ENCODE measurements around the gene CCR1. TPM values are rescaled to one million over a fixed set of nuclear protein-coding genes. Genes with fewer than 3 reads are reported as not detected.

CCR1 gene
- 10 to 100 TPM in 1 of 4 donors, 1 to 10 TPM in 3; 4.0 to 25.2 (median 8.6) TPM for total RNA-seq

- Histone ChIP-seq H3K4me3 (peak within 1 kb of the TSS in 3 of 4 donors; percentile 6 to 41 (median 22)), H3K4me1 (peaks cover 0 to 18% (median 3%) of the 10 kb centered on the region in 4 donors), H3K27ac (peak within 1 kb of the TSS in 3 of 4 donors; percentile 26 to 68 (median 44)), H3K9me3 (no peaks in the 10 kb centered on the region), H3K36me3 (peaks cover 0 to under 1% (median 0%) of the 10 kb centered on the region in 3 donors), H3K27me3 (no peaks in the 10 kb centered on the region)
- TF ChIP-seq, protein P1, sequence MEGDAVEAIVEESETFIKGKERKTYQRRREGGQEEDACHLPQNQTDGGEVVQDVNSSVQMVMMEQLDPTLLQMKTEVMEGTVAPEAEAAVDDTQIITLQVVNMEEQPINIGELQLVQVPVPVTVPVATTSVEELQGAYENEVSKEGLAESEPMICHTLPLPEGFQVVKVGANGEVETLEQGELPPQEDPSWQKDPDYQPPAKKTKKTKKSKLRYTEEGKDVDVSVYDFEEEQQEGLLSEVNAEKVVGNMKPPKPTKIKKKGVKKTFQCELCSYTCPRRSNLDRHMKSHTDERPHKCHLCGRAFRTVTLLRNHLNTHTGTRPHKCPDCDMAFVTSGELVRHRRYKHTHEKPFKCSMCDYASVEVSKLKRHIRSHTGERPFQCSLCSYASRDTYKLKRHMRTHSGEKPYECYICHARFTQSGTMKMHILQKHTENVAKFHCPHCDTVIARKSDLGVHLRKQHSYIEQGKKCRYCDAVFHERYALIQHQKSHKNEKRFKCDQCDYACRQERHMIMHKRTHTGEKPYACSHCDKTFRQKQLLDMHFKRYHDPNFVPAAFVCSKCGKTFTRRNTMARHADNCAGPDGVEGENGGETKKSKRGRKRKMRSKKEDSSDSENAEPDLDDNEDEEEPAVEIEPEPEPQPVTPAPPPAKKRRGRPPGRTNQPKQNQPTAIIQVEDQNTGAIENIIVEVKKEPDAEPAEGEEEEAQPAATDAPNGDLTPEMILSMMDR (IDR thresholded peaks at IDR 0.05), result peak in 4 of 5 experiments; percentile 40 to 62 (median 46)
- TF ChIP-seq POLR2A (IDR thresholded peaks at IDR 0.05), result no peak
- peak in 1 of 2 donors; percentile 50 for TF ChIP-seq EP300 (IDR thresholded peaks at IDR 0.05)
- 11 to 17% methylated on average over 3 of the region's 3 CpGs for WGBS, 2 donors
- DNase-seq (ENCODE audit: low spot score in 2 of 2), result peak; percentile 30 to 56
Measured at GRCh38 chr3:46208167-46208704, at the start of gene CCR1. CCR1 (minus strand) TSS chr3:46208313; CDS start chr3:46204313, 4,000 bp downstream.

GRCh38 chr3:46252980-46253379, 44.9 kb upstream of the CCR1 start:
- no peaks in the 10 kb centered on the region for H3K4me1 ChIP-seq
- no peaks in the 10 kb centered on the region for H3K36me3 ChIP-seq
- no peak for DNase-seq (ENCODE audit: low spot score in 2 of 2)
- no peak for TF ChIP-seq POLR2A (IDR thresholded peaks at IDR 0.05)
- TF ChIP-seq, protein P1 (IDR thresholded peaks at IDR 0.05), result no peak
- no peak for TF ChIP-seq EP300 (IDR thresholded peaks at IDR 0.05)
- no peaks in the 10 kb centered on the region for H3K9me3 ChIP-seq
- H3K4me3 ChIP-seq, result no peak overlapping the region
- 60 to 82% methylated on average over 1 of the region's 1 CpG for WGBS, 2 donors
- no peaks in the 10 kb centered on the region for H3K27me3 ChIP-seq
- no peak overlapping the region for H3K27ac ChIP-seq

DNA sequence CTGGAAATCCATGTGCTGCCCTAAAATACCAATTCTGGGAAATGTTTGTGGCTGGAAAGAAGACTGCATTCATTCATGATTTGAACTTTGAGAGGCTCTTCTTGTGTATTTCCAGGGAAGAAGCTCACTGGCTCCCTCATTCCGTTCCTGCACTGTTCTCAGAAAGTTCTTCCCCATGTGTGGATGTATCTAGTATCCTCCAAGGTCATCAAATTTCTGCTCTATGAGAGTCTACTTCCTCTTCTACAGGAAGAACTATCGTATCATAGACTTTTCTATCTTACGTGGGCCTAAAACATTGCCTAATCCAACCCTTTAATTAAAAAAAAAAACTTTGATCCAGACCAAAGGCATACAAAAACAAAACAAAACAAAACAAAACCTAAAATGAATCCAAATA, 37.0 kb upstream of the CCR1 start:
- DNase-seq (ENCODE audit: low spot score in 2 of 2), result no peak
- WGBS, 2 donors, result 67 to 70% methylated on average over 3 of the region's 3 CpGs
- no peaks in the 10 kb centered on the region for H3K27me3 ChIP-seq
- H3K9me3 ChIP-seq, result no peaks in the 10 kb centered on the region
- TF ChIP-seq POLR2A (IDR thresholded peaks at IDR 0.05) (no peak), EP300 (IDR thresholded peaks at IDR 0.05) (no peak)
- TF ChIP-seq, protein P1 (IDR thresholded peaks at IDR 0.05), result no peak
- H3K36me3 ChIP-seq, result no peaks in the 10 kb centered on the region
- no peak overlapping the region for H3K27ac ChIP-seq
- H3K4me3 ChIP-seq, result no peak overlapping the region
- H3K4me1 ChIP-seq, result peaks cover 0 to 7% (median 0%) of the 10 kb centered on the region in 4 donors

- WGBS, 2 donors, result 62 to 70% methylated on average over 2 of the region's 2 CpGs
- Histone ChIP-seq H3K36me3 (no peaks in the 10 kb centered on the region), H3K9me3 (no peaks in the 10 kb centered on the region), H3K4me1 (peaks cover 0 to 7% (median 0%) of the 10 kb centered on the region in 4 donors), H3K27ac (no peak overlapping the region), H3K4me3 (no peak overlapping the region), H3K27me3 (no peaks in the 10 kb centered on the region)
- TF ChIP-seq, protein P1 (IDR thresholded peaks at IDR 0.05), result no peak
- TF ChIP-seq EP300 (IDR thresholded peaks at IDR 0.05), result no peak
- TF ChIP-seq POLR2A (IDR thresholded peaks at IDR 0.05), result no peak
- no peak for DNase-seq (ENCODE audit: low spot score in 2 of 2)
Measured at GRCh38 chr3:46243560-46243959, 35.4 kb upstream of the CCR1 start.

DNA sequence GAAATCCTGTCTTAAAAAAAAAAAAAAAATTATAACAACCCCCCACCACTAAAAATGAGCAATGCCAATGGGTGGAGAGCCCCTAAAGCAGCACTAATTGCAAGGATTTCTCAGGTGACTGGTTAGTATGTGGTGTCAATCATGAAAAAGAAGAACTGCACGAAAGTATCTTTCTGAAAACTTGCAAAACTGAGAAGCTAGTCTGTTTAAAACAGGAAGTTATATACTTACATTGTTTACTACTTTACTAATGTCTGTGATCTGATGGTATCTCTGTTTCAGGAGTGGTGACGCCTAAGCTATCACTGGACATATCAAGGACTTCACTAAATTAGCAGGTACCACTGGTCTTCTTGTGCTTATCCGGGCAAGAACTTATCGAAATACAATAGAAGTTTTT, 34.0 kb upstream of the CCR1 start, which contains the start of gene CCR3:
CCR3 (plus strand) TSS at position 341 of the 400 bp plus-strand sequence. CDS start 22,699 bp downstream, outside the sequence.
- WGBS, 2 donors, result 80 to 87% methylated on average over 4 of the region's 4 CpGs
- no peak within 1 kb of the TSS for H3K4me3 ChIP-seq
- no peak within 1 kb of the TSS for H3K27ac ChIP-seq
- DNase-seq (ENCODE audit: low spot score in 2 of 2), result no peak
- H3K27me3 ChIP-seq, result no peaks in the 10 kb centered on the region
- TF ChIP-seq, protein P1 (IDR thresholded peaks at IDR 0.05), result no peak
- TF ChIP-seq EP300 (IDR thresholded peaks at IDR 0.05) (no peak), POLR2A (IDR thresholded peaks at IDR 0.05) (no peak)
- no peaks in the 10 kb centered on the region for H3K36me3 ChIP-seq
- peaks cover 0 to 7% (median 0%) of the 10 kb centered on the region in 4 donors for H3K4me1 ChIP-seq
- no peaks in the 10 kb centered on the region for H3K9me3 ChIP-seq
